ENCODE measurements around the gene CHN2.
A peak's percentile ranks its signal among the peaks of the same experiment; 100 is the strongest.
"Not testable (repeated sequence)": the region's sequence is repeated elsewhere in the genome, so short reads cannot be mapped to it uniquely, and the experiment has no call there.

Gene CHN2

DNA sequence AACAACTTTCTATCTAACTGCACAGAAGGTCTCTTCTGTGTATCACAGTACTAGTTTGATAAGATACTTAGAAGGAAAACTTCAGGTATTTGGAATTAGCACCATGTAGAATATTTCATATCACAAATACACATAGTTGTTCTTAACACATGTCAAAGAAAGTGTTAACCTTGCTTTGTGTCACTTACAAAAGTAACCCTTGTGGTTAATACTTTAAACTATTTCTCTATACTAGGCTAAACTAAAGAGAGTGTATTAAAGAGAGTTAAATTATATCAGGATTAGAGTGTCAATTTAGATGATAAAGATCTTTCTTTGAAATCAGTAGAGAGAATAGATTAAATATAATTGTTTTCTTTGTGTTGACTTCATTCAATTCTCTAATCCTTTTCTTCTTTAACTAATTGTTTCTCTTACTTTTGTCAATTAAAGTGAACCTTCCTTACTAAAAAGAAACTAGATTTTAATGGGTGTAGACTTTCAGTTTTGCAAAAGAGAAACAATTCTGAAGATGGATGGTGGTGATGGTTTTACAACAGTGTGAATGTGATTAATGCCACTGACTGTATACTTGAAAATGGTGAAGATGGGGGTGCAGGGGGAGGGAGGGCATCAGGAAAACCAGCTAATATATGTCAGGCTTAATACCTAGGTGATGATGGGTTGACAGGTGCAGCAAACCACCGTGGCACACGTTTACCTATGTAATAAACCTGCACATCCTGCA lies 67.8 kb downstream of the CHN2 start:
- no peak for DNase-seq

DNA sequence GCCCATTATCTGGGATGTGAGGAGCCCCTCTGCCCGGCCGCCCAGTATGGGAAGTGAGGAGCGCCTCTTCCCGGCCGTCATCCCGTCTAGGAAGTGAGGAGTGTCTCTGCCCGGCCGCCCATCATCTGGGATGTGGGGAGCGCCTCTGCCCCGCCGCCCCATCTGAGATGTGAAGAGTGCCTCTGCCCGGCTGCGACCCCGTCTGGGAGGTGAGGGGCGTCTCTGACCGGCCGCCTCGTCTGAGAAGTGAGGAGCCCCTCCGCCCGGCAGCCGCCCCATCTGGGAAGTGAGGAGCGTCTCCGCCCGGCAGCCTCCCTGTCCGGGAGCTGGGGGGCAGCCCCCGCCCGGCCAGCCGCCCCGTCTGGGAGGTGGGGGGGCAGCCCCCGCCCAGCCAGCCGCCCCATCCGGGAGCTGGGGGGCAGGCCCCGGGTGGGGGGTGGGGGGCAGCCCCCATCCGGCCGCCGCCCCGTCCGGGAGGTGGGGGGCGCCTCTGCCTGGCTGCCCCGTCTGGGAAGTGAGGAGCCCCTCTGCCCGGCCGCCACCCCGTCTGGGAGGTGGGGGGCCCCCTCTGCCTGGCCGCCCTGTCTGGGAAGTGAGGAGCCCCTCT lies 69.1 kb downstream of the CHN2 start:
- DNase-seq = not testable (repeated sequence)

GRCh38 chr7:29265208-29265923 lies 70.8 kb downstream of the CHN2 start:
- peak; percentile 17 for DNase-seq

DNA sequence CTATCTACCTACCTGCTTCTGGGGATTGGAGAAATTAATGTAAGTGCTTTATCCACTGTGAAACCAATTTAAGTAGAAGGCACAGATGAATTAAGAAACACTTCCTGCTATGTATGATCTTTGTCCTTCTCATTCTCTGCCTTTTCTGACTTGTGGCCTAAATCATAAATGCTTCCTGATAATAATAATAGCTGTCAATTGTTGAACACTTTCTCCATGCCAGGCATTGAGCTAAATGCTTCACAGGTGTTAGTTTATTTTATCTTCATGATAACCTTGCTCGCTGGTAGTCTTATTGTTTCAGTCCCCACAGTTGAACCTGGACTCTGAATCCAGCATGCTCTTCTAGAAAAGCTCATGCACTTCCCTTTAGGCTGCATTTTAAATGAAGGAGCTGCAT lies 75.4 kb downstream of the CHN2 start:
- no peak for DNase-seq

GRCh38 chr7:29270594-29271318 lies 76.2 kb downstream of the CHN2 start:
- DNase-seq = peak; percentile 49

- DNase-seq = no peak
Measured at GRCh38 chr7:29271319-29271658, 76.7 kb downstream of the CHN2 start.

DNA sequence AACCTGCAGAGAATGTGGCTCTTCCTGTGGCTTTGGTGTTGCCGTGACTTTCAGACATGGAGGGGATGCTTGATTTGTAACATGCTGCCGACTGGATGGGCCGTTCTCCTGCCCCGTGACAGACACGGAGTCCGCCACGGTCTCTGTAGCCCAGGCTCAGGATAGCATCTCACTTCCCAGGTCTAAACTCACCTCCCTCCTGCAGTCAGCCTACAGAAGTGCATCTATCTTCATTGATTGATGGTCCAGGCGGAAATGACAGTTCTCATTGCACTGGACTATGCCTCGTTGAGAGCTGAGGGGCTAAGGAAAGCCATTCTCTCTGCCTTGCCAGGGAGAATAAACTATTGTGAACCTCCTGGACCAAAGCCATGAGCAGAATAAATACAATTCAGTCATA lies 77.5 kb downstream of the CHN2 start:
- DNase-seq = no peak

GRCh38 chr7:29274146-29275017 lies 79.8 kb downstream of the CHN2 start:
- peak; percentile 55 for DNase-seq

DNA sequence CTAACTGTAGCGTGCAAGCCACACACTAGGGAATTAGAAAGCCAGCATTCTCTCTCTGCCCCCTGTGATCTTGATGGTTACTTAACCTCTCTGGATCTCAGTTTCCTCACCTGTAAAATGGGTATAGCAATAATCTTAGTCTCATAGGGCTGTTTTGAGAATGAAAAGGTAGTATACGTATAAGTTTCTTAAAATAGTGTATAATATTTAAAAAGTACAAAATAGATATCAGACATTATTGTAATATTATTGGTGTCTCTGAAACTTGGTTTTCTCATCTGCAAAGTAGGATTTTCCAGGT lies 80.4 kb downstream of the CHN2 start:
- no peak for DNase-seq

- no peak for DNase-seq
Measured at GRCh38 chr7:29275493-29275892, 80.9 kb downstream of the CHN2 start.

GRCh38 chr7:29276199-29276598 lies 81.6 kb downstream of the CHN2 start:
- DNase-seq = no peak

GRCh38 chr7:29276806-29277205 lies 82.2 kb downstream of the CHN2 start:
- DNase-seq = no peak

GRCh38 chr7:29277436-29278215 lies 83.1 kb downstream of the CHN2 start:
- no peak for DNase-seq

- no peak for DNase-seq
Measured at GRCh38 chr7:29278337-29279069, 83.9 kb downstream of the CHN2 start.

DNA sequence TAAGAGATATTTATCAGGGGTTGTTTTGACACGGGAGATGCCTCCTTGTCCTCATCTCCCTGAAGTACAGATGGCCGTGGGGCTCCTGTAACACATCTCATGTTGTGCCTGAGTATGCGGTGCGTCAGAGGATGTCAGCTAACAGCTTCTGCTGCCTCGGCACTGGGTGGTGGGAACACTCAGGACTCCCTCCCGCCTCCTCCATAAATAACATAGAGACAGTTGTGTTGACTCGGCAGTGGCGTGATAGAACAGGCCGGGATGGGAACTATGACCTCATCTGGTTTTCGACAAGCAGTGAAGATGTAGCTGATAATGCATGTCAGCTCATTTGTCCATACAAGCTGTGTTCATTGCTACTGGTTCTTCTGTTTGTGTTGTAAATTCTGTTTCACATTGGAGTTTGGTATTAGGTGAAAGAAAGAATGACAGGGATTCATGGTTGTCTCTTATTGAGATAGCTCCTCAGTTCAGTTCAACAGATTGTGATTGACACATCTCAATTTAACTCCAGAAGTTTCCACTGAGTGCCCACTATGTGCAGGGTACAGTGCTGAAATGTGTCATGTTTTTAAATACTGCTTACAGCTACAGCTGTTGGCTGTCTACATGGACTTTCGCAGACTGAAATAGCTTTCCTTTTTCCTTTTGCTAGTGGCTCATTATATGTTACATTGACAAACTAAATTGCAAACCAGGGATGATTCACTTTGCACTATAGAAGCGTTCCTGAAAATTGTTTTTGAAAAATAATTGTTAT lies 87.4 kb downstream of the CHN2 start:
- DNase-seq = peak; percentile 30

DNA sequence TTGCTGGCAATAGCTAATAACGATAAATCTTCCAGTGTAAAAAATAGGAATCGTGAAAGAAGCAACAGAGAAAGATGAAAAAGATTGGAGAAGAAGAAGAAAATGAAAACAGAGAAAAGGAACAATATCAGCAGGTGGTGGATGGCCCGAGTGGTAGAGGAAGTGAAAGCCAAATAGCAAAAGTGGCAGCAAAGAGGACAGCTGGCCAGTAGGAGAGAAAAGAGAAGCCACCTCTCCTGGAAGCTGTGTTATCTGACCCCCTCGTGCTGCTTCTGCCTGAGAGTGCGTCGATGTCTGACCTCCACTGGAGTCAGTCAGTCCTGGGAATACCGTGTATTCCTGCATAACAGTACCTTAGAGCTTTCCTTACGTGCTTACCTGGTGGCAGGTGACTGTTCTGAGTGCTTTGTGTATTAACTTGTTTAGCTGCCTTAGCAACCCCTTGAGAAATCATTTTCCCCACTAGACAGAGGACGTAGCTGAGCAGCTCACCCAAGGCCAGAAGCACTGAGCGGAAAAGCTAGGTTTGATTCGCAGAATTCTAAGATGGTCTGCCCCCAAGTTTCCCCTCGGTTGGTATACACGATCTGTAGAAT lies 88.3 kb downstream of the CHN2 start:
- no peak for DNase-seq

DNA sequence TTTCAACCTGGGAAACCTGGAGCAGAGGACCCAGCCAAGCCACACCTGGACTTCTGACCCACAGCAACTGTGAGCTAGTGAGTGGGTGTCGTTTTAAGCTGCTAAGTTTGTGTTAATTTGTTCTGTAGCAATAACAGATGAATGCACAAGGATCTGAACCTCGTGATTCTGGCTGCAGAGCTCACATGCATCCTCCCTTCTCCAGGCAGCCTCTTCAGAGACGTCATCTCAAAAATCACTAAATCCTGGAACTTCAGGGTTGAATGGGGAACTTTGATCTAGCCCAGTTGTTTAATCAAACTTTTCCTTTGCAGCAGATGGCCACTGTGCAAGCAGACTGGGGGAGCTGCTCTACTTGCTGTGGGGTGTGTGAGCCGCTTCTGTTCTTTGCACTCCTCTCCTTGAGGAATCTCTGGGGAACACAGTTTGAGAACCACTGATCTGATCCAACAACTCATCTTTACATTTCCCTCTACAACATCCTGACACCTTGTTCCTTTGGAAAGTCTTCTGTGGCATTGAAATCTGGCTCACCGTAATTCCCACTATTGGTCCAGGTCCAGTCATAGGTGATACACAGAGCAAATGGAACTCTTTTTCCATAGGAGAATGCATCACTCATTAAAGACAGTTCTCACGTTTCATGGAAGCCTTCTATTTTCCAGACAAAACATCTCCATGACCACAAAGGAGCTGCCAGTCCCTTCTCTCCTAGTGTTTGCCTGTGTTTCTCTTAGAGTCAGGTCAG lies 90.3 kb downstream of the CHN2 start:
- DNase-seq = no peak

- peak; percentile 93 for DNase-seq
Measured at GRCh38 chr7:29285444-29285793, 90.8 kb downstream of the CHN2 start.

DNA sequence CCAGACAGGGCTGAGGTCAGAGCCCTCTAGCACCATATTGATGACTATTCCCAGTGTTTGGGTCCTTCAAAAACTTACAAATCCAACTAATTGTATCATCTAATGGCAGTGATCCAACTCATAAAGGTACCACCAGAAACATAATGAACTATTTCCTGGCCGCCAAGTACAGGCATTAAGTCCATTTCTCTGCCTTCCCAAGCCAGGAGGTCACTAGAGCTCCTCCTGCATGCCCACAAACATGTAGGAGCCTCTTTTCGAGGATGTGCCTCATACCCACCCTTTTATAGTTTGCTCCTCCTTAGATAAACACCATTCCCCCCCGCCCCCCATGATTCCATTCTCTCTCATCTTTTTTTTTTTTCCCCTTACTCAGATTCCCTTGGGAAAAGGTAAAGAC lies 91.3 kb downstream of the CHN2 start:
- DNase-seq = no peak

All from fibroblast of skin of back (primary cell).